ENCODE measurements around the gene COP1.

COP1 gene

DNA sequence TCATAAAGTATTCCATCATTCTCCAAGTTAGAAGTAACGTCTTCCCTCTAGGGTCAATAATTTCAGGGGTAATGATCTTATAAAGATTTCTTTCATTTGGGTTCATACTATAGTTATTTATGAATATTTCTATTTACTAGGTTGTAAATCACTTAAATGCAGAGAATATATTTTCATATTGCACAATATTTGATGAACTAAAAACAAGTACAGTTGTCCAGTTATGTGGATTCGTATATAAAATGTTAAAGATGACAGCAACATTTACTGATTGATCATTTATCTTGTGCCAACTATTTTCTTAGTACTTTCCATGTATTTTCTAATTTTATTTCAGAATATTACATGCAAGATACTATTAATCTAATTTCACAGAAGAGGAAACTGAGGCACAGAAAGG is 243.3 kb downstream of the COP1 start:
- no peak for DNase-seq (ENCODE audit: low spot score)

DNA sequence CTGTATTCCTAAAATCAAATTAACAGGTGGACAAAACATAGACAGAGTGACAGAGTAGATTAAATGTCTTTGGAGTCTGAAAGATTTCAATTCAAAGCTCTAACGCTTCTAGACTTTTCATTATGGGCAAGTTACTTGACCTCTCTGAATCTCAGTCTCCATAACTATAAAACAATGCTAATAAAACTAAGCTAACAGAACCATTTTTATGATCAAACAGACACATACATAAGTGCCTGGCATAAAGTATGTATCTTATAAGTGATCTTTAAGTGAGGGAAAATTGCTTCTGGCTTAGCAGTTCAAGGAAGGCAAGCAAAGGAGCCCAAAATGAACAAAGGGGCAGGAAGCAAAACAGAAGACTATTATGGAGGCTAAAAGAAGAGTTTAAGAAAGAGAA is 246.9 kb downstream of the COP1 start:
- no peak for DNase-seq (ENCODE audit: low spot score)

DNA sequence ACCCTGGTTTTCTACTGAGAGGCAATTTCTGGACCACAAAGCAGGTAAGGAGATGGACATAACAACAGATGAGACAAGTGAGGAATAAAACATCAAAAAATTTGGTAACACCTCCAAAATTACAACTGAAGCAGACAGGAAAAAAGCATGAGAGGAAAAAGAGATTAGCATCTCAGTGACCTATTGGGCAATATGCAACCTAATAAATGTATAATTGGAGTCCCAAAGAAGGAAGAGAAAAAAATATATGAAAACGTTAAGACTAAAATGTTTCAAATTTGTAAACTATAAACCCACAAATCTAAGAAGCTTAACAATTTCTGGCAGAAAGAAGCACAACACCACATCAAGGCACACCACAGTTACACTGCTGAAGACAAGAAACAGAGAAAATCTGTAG is 255.5 kb downstream of the COP1 start:
- DNase-seq (ENCODE audit: low spot score), result no peak

DNA sequence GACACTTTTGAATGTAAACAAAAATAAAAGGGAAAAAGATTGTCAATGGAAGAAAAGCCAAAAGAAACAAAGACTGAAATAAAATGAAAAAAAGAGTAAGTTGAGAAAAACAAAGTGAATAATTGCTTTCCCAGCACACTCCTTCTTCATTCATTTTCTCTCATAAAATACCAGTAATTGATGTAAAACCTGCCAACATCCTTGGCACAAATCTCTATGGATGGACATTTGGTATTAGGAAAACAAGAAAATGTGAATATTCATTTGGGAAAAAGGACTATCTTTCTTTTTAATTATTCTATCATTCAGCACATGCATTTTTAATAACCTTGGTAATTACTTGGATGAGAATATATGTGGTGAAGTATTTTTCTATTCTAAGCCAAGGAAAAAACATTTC is 259.3 kb downstream of the COP1 start:
- no peak for DNase-seq (ENCODE audit: low spot score)

DNA sequence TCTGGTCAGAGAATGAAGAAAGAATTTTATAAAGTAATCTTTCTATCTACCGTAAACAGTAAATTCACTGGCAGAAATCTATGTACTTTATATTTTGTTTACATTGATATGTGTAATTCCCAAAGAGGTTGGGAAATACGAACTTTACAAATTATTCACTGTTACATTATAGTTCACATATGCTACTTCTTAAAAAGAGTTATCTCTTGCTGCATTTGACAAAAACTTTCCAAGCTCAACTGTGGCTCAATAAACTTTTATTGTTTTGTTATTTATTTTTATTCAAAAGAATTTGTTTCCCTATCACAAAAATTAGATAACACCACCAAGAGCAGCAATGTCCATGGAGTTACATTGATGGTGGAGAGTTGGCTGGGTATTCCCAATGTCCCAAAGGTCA is 262.5 kb downstream of the COP1 start:
- DNase-seq (ENCODE audit: low spot score), result no peak

DNA sequence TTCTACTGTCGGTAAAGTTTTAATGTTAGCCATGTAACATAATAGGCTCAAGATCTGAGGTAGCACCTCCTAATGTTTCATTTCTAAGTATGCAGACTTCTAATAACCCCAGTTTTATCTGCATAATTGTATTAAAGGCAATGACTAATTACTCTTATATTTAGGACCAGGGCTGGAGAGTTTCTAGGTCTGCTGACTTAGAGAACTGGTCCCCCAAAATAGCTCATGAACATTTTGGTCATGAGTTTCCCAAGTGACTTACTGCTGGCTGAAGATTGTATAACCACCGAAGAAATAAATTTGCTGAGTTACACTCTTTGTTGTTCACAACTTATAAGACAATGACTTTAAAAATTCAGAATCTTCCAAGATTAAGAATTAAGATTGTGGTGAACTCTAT is 265.9 kb downstream of the COP1 start:
- DNase-seq (ENCODE audit: low spot score), result no peak

DNA sequence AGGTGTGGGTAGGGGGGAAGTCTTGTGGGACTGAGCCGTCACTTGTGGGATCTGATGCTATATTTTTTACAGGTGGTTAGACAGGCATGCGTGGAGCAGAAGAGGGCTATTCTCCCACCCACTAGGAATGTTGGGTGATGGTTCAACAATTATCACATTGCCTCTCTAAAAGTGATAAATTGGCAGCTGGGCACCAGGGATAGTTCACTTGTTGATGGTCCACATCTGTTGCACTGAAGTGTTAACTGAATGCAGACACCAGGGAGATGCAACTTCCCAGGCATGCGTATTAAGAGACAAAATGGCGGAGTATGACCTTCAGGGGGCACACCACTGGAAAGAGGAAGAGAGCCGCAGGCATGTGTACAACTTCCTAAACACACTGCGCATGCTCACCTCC is 270.4 kb downstream of the COP1 start:
- DNase-seq (ENCODE audit: low spot score), result no peak

DNA sequence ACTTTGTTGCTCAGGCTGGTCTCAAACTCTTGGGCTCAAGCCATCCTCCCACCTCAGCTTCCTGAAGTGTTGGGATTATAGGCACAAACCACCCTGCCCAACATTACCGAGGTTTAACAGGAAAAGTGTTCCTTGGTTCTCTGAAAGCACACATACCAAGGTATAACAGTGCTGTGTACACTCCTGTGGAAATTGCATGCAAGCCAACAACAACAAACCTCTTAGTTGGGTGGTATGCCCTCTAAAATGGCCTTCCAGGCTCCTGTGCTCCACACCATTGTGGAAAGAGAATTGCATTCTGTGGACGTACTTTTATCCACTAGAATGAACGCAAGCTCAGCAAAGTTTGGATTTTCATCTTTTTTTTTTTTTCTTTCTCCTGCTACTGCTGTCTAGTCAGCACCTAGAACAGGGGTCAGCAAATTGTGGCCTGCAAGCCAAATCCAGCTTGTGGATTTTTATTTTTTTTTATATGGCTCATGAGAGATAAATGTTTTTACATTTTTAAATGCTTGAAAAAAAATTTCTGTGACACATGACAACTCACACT is 271.4 kb downstream of the COP1 start:
- DNase-seq (ENCODE audit: low spot score), result no peak

DNA sequence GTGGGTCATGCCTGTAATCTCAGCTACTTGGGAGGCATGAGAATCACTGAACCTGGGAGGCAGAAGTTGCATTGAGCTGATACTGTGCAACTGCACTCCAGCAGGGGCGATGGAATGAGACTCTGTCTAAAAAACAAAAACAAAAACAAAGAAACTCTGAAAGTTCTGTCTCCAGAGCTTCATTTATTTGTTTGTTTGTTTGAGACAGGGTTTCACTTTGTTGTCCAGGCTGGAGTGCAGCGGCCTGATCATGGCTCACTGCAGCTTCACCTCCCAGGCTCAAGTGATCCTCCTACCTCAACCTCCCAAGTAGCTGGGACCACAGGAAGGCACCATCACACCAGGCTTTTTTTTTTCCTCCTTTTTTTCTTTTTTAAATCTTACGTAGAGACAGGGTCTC is 271.9 kb downstream of the COP1 start:
- no peak for DNase-seq (ENCODE audit: low spot score)

DNA sequence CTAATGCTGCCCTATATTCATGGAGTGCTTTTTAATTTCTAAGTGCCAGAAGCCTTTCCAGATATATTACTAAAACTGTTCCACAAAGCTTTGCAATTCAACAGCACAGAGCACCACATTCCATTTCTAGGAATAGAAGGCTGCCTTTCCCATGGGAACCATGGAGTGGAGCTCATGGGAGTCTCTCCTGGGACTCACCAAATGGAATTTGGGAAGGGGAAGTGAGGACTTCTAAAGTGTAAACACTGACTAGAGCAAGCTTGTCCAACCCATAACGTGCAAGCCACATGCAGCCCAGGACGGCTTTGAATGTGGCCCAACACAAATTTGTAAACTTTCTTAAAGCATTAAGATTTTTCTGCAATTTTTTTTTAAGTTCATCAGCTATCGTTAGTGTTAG is 273.3 kb downstream of the COP1 start:
- no peak for DNase-seq (ENCODE audit: low spot score)

DNA sequence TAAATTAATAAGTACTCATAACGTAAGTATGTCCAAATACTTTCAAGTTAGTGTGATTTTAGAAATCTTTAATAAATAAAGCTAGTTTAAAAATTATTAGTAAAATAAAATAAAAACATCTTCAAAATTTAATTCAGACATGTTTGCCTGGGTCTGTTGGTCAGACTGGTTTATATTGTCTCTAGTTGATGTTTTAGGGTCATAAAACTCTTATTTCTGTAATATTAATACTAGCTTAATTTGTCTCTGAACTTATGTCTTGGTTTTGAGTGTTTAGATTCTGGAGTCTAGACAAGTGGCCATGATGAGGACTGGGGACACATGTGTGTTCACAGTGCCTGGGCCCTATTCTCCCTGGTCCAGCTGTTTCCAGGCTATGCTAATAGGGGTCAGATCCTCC is 279.1 kb downstream of the COP1 start:
- no peak for DNase-seq (ENCODE audit: low spot score)

DNA sequence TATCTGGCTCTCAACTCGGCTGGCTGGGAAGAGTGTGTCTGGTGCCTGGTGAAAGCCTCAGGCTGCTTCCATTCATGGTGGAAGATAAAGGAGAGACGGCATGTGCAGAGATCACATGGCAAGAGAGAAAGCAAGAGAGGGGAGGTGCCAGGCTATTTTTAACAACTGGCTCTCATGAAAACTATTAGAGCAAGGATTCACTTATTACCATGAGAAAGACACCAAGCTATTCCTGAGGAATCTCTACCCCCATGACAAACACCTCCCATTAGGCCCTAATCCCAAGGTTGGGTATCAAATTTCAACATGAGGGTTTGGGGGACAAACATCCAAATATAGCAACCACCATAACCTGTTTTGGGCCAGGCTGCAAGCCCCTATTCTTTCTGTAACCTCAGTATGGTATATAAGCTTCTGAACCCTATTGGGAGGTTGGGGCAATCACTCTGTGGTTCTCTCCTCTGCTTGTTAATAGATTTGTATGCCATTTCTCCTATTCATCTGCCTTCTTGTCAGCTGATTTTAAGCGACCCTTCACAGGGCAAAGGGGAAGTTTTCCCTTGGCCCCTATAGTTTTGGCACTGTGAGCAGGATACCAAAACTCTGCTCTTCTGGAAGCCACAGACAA is 284.7 kb downstream of the COP1 start:
- DNase-seq (ENCODE audit: low spot score), result no peak

DNA sequence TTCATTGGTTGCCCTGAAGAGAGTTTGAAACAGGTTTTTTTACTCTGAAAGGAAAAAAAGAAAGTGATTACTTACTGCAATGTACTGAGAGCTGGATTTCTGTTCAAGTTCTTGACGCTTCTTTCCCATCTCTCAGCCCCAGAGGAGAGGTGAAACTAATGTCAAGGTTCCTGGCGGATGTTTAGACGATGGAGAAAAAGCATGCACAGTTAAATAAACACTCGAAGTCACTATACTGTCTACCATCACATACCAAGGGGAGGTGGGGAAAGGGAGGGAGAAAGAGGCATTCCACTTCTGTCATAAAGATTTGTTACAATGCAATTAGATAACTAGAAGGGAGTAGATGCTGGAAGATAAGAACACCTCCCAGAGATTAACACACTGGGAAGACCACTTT is 286.7 kb downstream of the COP1 start:
- DNase-seq (ENCODE audit: low spot score), result no peak

DNA sequence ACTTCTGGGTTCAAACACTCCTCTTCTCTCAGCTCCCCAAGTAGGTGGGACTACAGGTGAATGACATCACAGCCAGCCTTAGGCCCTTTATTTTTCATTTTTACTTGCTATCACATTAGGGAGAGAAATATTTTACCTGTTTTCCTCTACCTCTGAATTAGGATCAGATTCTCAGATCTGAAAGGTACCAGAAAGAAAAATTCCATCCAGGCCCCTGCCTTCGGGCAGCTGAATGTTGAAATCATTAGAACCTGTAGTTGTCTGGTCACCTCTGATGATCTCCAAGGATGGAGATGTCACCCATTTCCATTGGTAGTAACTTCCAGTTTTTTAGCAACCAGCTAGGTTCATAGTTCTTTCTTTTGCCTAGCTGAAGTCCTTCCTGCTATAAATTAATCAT is 288.1 kb downstream of the COP1 start:
- no peak for DNase-seq (ENCODE audit: low spot score)

DNA sequence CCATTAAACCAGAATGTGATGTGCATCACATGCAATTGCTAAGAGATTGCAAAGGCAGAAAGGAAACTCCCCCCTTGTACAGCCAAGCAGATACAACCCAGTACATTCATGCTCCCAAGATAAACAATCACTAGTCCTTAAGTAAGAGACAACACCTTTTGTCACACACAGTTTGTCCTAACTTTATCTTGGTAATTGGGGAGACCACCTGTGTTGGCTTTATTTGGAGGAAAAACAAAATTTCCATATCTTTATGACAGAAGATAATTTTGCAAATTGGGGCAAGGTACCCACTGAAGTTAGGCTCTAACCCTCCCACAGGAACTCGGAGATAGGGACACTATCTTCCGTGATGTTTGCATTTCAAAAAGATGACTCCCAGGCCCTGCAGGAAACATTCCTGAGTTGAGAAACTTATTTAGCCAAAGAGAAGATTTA is 288.7 kb downstream of the COP1 start:
- DNase-seq (ENCODE audit: low spot score), result no peak

DNA sequence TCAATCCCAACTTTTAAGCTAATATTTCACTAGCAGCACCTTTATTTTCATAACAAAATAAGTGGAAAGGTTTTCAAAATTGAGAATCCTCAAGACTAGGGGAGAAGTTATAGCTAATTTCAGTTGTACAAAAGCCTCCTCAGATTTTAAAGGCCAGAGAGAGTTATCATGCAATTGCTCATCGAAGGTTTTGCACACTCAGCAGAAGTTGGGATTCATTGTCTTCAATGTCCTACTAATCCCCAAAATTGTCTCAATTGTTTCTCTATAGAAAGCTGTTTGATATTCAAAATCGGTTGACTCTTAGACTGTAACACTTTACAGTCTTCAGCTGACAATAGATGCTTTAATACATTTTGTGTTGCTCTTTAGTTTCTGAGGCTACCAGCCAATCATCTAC is 293.0 kb downstream of the COP1 start:
- DNase-seq (ENCODE audit: low spot score), result no peak

DNA sequence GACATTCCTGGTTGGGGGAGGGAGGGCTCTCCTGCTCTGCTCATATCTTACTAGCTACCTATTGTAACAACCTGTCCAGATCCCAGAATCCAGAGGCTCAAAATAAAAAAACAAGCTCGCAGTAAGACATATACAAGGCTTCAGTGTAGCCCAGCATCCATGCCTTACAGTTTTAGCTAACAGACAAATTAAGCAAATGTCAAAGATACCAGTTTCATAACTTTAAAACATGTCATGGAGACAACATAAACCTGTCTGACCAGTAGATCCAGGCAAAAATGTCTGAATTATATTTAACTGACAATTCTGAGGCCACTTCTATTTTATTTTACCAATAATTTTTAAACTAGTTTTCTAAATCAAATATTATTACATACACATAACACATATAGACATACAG is 295.9 kb downstream of the COP1 start:
- DNase-seq (ENCODE audit: low spot score), result no peak

DNA sequence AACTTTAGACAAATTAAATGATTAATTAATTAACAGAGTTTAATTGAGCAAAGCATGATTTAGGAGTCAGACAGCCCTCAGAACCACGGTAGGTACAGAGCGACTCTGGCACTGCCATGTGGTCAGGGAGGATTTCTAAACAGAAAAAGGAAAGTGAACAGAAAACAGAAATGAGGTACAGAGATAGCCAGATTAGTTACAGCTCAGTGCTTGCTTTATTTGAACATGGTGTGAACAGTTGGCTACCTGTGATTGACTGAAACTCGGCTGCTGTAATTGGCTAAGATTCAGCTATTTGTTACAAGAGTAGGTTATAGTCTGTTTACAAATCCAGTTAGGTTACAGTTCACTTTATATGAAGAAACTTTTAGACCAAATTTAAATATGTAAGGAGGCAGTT is 300.7 kb downstream of the COP1 start:
- no peak for DNase-seq (ENCODE audit: low spot score)

DNA sequence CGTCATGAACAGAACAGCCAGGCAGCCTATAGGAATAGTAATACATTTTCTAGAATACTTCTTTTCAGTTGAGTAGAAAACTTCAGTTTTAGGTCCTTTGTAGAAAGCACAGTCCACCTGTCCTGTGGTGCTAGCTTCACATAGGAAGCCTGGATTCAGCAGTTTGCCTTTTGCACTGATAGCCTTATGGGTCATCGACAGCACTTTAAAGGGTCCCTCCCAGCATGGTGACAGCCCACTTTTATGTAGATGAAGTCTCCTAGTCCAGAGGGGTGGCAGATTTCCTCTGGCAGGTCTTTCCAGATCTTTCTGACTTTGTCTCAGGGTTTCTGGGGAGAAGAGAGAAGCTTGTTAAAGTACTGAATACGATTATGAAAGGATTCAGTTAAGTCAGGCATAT is 302.3 kb downstream of the COP1 start:
- DNase-seq (ENCODE audit: low spot score), result no peak

DNA sequence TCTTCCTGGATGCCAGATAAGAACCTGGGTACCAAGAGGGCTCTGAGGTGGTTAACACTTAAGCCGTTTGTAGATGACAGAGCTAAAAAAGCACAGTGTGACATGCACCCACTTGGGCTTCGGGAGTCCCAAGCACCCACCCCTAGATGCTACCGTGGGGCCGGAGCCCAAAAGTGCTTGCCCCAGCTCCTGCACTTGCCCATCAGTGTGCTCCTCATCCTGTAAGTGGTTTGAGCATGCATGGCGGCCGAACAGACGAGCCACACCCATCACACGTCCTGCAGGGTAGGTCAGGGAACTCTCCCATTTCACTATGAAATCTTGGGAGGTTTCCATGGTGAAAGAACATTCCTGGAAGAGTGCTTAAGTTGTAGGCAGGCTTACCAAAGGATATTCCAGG is 304.8 kb downstream of the COP1 start:
- no peak for DNase-seq (ENCODE audit: low spot score)

DNA sequence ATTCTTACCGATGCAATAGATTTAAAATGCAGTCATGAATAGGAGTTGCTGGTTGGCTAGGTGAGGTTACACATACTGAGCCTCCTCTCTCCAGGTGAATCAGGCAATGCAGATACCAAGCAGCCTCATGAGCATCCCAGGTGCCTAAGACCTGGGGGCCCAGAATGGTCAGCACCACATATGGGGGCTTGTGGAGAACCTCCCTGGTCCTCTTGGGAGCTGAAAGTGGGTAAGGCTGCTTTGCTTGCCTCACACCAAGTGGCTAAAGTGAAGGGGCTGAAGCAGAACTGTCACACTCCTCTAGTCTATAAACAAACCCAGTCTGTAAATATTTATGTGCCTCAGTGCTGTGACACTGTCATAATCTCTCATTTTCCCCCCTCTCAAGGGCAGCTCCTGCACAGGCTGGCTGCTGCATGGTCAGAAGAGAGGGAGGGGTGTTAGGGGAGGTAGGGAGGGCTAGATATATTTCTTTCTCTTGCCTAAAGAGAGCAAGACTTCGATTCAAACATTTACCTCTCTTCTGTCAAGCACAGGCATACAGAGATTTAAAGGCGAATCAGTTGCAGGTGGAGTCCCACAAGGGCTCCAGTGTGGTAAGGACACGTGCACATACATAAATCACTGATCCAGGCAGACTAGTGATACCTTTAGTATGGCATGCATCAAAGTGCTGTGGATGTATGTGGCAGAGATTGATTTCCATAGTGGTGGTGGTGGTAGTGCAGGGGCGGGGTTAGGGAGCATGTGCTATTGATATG is 305.8 kb downstream of the COP1 start:
- no peak for DNase-seq (ENCODE audit: low spot score)

DNA sequence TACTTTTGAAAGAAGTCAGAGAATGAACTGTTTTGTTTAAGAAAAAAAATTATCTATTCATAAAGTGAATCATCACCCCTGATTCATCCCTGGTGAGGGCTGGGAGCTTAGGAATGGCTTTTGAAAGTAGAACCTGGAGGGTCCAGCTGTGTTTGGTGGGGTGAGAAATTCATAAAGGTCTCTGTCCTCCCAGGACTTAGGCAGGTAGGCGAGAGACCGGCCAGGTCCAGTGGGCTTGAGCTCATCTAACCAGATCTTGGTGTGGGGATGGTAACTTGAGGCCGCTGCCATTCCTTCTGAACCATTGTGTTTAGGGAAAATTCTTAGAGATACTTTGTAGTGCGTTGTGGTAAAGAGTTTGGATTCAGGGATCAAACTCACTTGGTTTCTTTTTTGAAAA is 306.9 kb downstream of the COP1 start:
- no peak for DNase-seq (ENCODE audit: low spot score)

DNA sequence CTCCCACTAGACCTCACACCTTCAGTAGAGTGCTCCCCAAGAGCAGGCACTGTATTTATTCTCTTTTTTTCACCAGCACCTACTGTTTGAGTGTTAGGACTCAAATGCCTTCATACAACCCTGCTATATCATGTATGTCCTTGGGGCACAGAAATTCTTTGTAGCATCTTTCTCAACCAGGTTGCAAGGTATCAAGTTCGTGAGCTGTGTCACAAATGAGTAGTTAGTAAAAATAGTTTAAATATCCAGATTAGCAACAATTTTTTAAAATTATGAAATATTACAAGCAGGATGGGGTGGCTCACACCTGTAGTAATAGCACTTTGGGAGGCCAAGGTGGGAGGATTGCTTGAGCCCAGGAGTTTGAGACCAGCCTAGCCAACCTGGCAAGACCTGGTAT is 311.1 kb downstream of the COP1 start:
- DNase-seq (ENCODE audit: low spot score), result no peak

Data from hematopoietic multipotent progenitor cell treated with erythropoietin and hydrocortisone succinate and interleukin-3 and kit ligand, for 17 days (in vitro differentiated cells).